Neural cell (in vitro differentiated cells): Measurements from ENCODE around the gene SLC23A3. TPM values are rescaled to one million over a fixed set of nuclear protein-coding genes. Genes with fewer than 3 reads are reported as not detected.

ENCODE experiments used
- H2AFZ ChIP-seq: fragments of 200-600, 300-800 bp; sonication (generic), shearing (Covaris generic); 2 replicates; pipeline ENCODE4 v1.6.0; 2014; ENCODE audit warnings: low read depth, mild to moderate bottlenecking, antibody characterized with exemption, low read length, moderate library complexity
- H3F3A ChIP-seq: fragments of 200-600 bp; shearing (Covaris generic); 2 replicates; pipeline ENCODE4 v1.6.1; 2016; ENCODE audit warnings: mild to moderate bottlenecking, moderate library complexity, mixed read lengths, antibody characterized with exemption, low read length; ENCODE audit not compliant: insufficient read depth, poor library complexity, severe bottlenecking
- H3K27ac ChIP-seq: fragments of 200-600, 300-800 bp; sonication (generic), shearing (Covaris generic); 2 replicates; pipeline ENCODE4 v1.5.1; 2014; ENCODE audit warnings: mild to moderate bottlenecking, low read length, moderate library complexity
- H3K27me3 ChIP-seq: fragments of 300-800, 200-600 bp; sonication (generic), shearing (Covaris generic); 2 replicates; pipeline ENCODE4 v1.6.0; 2014; ENCODE audit warnings: mild to moderate bottlenecking, low read depth, low read length, moderate library complexity; ENCODE audit not compliant: insufficient read depth
- H3K36me3 ChIP-seq: fragments of 300-800, 200-600 bp; sonication (generic), shearing (Covaris generic); 2 replicates; pipeline ENCODE4 v1.5.1; 2014; ENCODE audit warnings: mild to moderate bottlenecking, antibody characterized with exemption, low read length, moderate library complexity; ENCODE audit not compliant: insufficient read depth
- H3K4me2 ChIP-seq: fragments of 300-800, 200-600 bp; sonication (generic), shearing (Covaris generic); 2 replicates; pipeline ENCODE4 v1.6.0; 2014; ENCODE audit warnings: mild to moderate bottlenecking, low read length
- H3K4me3 ChIP-seq: fragments of 300-800, 200-600 bp; sonication (generic), shearing (Covaris generic); 2 replicates; pipeline ENCODE4 v1.5.1; 2014; ENCODE audit warnings: mild to moderate bottlenecking, low read length, moderate library complexity
- H3K79me2 ChIP-seq: fragments of 200-600 bp; shearing (Covaris generic); replicated peaks from 2 replicates; pipeline ENCODE4 v1.6.0; 2014; ENCODE audit warnings: mild to moderate bottlenecking, low read length, moderate library complexity; ENCODE audit not compliant: insufficient read depth
- H3K9ac ChIP-seq: fragments of 300-800, 200-600 bp; sonication (generic), shearing (Covaris generic); 2 replicates; pipeline ENCODE4 v1.6.1; 2016; ENCODE audit warnings: mild to moderate bottlenecking, low read length, mixed read lengths
- H3K9me2 ChIP-seq: fragments of 200-600 bp; shearing (Covaris generic); 2 replicates; pipeline ENCODE4 v1.6.1; 2016; ENCODE audit warnings: mild to moderate bottlenecking, low read length, mixed read lengths; ENCODE audit not compliant: insufficient read depth
- H3K9me3 ChIP-seq: fragments of 200-600, 300-800 bp; sonication (generic), shearing (Covaris generic); 2 replicates; pipeline ENCODE4 v1.6.1; 2016; ENCODE audit warnings: mild to moderate bottlenecking, mixed run types, low read length, moderate library complexity, mixed read lengths
- H4K20me1 ChIP-seq: fragments of 200-600 bp; shearing (Covaris generic); 2 replicates; pipeline ENCODE4 v1.6.1; 2016; ENCODE audit warnings: mild to moderate bottlenecking, mixed run types; ENCODE audit not compliant: insufficient read depth
- CTCF ChIP-seq: fragments of 450-650 bp; IDR thresholded peaks from 2 replicates; pipeline ENCODE4 v1.5.1; 2014; ENCODE audit warnings: antibody characterized with exemption, mild to moderate bottlenecking, moderate library complexity; ENCODE audit not compliant: poor library complexity, severe bottlenecking
- EP300 ChIP-seq: fragments of 450-650 bp; conservative IDR thresholded peaks from 2 replicates; pipeline ENCODE4 v1.6.1; 2014; ENCODE audit warnings: antibody characterized with exemption, mild to moderate bottlenecking, moderate library complexity; ENCODE audit not compliant: poor library complexity, severe bottlenecking
- EZH2 ChIP-seq: fragments of 200-600, 300-800 bp; shearing (Covaris generic), sonication (generic); IDR thresholded peaks from 2 replicates; pipeline ENCODE4 v1.6.1; 2014; ENCODE audit warnings: antibody characterized with exemption, low read length, borderline replicate concordance, mild to moderate bottlenecking; ENCODE audit not compliant: insufficient read depth, poor library complexity, severe bottlenecking
- MXI1 ChIP-seq: fragments of 450-650 bp; conservative IDR thresholded peaks from 2 replicates; pipeline ENCODE4 v1.6.1; 2014; ENCODE audit warnings: antibody characterized with exemption, mild to moderate bottlenecking; ENCODE audit not compliant: poor library complexity, severe bottlenecking
- POLR2AphosphoS5 ChIP-seq: IDR thresholded peaks from 2 replicates; pipeline ENCODE4 v1.6.1; 2012
- RAD21 ChIP-seq: fragments of 450-650 bp; conservative IDR thresholded peaks from 2 replicates; pipeline ENCODE4 v1.6.1; 2014; ENCODE audit warnings: antibody characterized with exemption, mild to moderate bottlenecking, moderate library complexity
- SMC3 ChIP-seq: fragments of 450-650 bp; conservative IDR thresholded peaks from 2 replicates; pipeline ENCODE4 v1.6.1; 2014; ENCODE audit warnings: antibody characterized with exemption, mild to moderate bottlenecking, moderate library complexity; ENCODE audit not compliant: poor library complexity
- TAF1 ChIP-seq: IDR thresholded peaks from 2 replicates; pipeline ENCODE4 v1.6.1; 2012; ENCODE audit warnings: low read depth
- polyA plus RNA-seq: library from polyadenylated mRNA; depleted of rRNA; stranded (reverse); fragments of >200 nt; gene quantifications from 2 replicates; pipeline ENCODE4 v1.2.3, GENCODE V29; 2014
- TF ChIP-seq, protein P1 (sequence below): IDR thresholded peaks from 2 replicates; pipeline ENCODE4 v1.6.1; 2012; ENCODE audit warnings: borderline replicate concordance

Gene SLC23A3
- polyA plus RNA-seq, 1 donor from 2014 or later = 0.28 TPM

DNA sequence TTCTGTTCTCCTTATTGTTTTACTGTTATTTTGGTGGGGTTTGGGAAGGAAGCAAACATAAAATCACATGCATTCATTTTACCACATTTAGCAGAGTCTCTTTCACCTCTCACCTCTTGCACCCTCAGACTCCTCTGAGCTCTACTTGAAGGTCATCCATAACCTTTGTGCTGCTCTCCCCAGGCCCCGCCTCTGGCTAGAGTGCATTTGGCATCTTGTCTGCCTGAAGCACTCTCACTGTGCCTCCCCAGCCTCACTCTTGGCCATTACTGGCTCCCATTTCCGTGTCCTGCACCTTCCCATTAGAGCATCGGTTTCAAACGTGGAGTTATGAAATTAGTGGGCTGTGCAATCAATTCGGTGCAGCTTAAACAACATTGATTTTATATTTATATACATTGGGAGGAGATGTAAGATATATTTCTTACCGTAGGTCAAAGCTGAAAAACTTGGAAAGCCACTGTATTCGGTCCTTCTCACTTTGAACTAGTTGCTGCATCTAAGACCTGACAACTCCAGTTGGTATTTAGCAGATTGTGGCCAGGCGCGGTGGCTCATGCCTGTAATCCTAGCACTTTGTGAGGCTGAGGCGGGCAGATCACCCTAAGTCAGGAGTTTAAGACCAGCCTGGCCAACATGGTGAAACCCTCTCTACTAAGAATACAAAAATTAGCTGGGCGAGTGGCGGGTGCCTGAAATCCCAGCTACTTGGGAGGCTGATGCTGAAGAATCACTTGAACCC, 29.8 kb upstream of the SLC23A3 start:
- Histone ChIP-seq H3K4me3 (no peak overlapping the region), H3K9me2 (no peaks in the 10 kb centered on the region), H3K4me2 (no peak overlapping the region), H3K27ac (no peak overlapping the region), H3K79me2 (no peaks in the 10 kb centered on the region), H4K20me1 (no peaks in the 10 kb centered on the region), H3K9ac (no peak overlapping the region), H3K36me3 (no peaks in the 10 kb centered on the region), H3F3A (no peaks in the 10 kb centered on the region), H2AFZ (no peak overlapping the region), H3K27me3 (no peaks in the 10 kb centered on the region), H3K9me3 (no peaks in the 10 kb centered on the region)
- TF ChIP-seq TAF1 = no peak
- no peak for TF ChIP-seq POLR2AphosphoS5
- TF ChIP-seq EP300 = no peak
- TF ChIP-seq, protein P1, sequence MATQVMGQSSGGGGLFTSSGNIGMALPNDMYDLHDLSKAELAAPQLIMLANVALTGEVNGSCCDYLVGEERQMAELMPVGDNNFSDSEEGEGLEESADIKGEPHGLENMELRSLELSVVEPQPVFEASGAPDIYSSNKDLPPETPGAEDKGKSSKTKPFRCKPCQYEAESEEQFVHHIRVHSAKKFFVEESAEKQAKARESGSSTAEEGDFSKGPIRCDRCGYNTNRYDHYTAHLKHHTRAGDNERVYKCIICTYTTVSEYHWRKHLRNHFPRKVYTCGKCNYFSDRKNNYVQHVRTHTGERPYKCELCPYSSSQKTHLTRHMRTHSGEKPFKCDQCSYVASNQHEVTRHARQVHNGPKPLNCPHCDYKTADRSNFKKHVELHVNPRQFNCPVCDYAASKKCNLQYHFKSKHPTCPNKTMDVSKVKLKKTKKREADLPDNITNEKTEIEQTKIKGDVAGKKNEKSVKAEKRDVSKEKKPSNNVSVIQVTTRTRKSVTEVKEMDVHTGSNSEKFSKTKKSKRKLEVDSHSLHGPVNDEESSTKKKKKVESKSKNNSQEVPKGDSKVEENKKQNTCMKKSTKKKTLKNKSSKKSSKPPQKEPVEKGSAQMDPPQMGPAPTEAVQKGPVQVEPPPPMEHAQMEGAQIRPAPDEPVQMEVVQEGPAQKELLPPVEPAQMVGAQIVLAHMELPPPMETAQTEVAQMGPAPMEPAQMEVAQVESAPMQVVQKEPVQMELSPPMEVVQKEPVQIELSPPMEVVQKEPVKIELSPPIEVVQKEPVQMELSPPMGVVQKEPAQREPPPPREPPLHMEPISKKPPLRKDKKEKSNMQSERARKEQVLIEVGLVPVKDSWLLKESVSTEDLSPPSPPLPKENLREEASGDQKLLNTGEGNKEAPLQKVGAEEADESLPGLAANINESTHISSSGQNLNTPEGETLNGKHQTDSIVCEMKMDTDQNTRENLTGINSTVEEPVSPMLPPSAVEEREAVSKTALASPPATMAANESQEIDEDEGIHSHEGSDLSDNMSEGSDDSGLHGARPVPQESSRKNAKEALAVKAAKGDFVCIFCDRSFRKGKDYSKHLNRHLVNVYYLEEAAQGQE = no peak
- TF ChIP-seq SMC3 = no peak

GRCh38 chr2:219198974-219199373, 29.1 kb upstream of the SLC23A3 start:
- Histone ChIP-seq H3K9me2 (no peaks in the 10 kb centered on the region), H3K9ac (no peak overlapping the region), H3K4me2 (no peak overlapping the region), H3K27me3 (no peaks in the 10 kb centered on the region), H3K9me3 (no peaks in the 10 kb centered on the region), H4K20me1 (no peaks in the 10 kb centered on the region), H3K27ac (no peak overlapping the region), H3K79me2 (no peaks in the 10 kb centered on the region), H3F3A (no peaks in the 10 kb centered on the region), H3K36me3 (no peaks in the 10 kb centered on the region), H2AFZ (no peak overlapping the region), H3K4me3 (no peak overlapping the region)
- TF ChIP-seq MXI1 (no peak), EP300 (no peak), CTCF (no peak), RAD21 (no peak), EZH2 (no peak), POLR2AphosphoS5 (no peak), TAF1 (no peak), SMC3 (no peak)
- TF ChIP-seq, protein P1 = no peak
